Breast epithelium (tissue), 3 donors: Measurements from ENCODE around the gene IMPA2.

ENCODE experiments used
- CTCF ChIP-seq, 3 donors: fragments of 450-650 bp; IDR thresholded peaks; one replicate each; pipeline ENCODE4 v1.5.1; 2016 to 2017; ENCODE audit warnings: antibody characterized with exemption in 3 of 3, mild to moderate bottlenecking in 3 of 3, moderate library complexity in 3 of 3
- POLR2A ChIP-seq: fragments of 450-650 bp; IDR thresholded peaks from one replicate; pipeline ENCODE4 v1.6.1; 2016; ENCODE audit warnings: antibody characterized with exemption, mild to moderate bottlenecking, moderate library complexity
- POLR2AphosphoS5 ChIP-seq, 3 donors: sonication (generic); formaldehyde crosslinking; IDR thresholded peaks; one replicate each; pipeline ENCODE4 v1.6.1; 2017; ENCODE audit warnings: antibody characterized with exemption in 3 of 3

GRCh38 chr18:12048010-12048826 lies 66.9 kb downstream of the IMPA2 start:
- TF ChIP-seq POLR2A, result no peak
- TF ChIP-seq CTCF (IDR thresholded peaks at IDR 0.05), result no peak
- TF ChIP-seq POLR2AphosphoS5 (IDR thresholded peaks at IDR 0.05), result no peak
